ENCODE measurements around the gene CHN1.

CHN1 gene

GRCh38 chr2:174996622-174997021 is 8.6 kb downstream of the CHN1 start:
- no peak for FAIRE-seq
- no peak for TF ChIP-seq POLR2A (IDR thresholded peaks at IDR 0.05; ENCODE audit: low read depth, low read length)
- TF ChIP-seq POLR2AphosphoS5 (IDR thresholded peaks at IDR 0.05; ENCODE audit: low read depth, low read length), result no peak
- no peak for TF ChIP-seq TAF1 (IDR thresholded peaks at IDR 0.05; ENCODE audit: borderline replicate concordance, low read depth, low read length)
- DNase-seq (ENCODE audit: insufficient read length), result no peak

- TF ChIP-seq POLR2AphosphoS5 (IDR thresholded peaks at IDR 0.05; ENCODE audit: low read depth, low read length) (no peak), TAF1 (IDR thresholded peaks at IDR 0.05; ENCODE audit: borderline replicate concordance, low read depth, low read length) (no peak), POLR2A (IDR thresholded peaks at IDR 0.05; ENCODE audit: low read depth, low read length) (no peak)
- FAIRE-seq, result no peak
- DNase-seq (ENCODE audit: insufficient read length), result no peak
These were observed 10.8 kb downstream of the CHN1 start for GRCh38 chr2:174994381-174994780.

GRCh38 chr2:174992886-174993285 is 12.3 kb downstream of the CHN1 start:
- TF ChIP-seq TAF1 (IDR thresholded peaks at IDR 0.05; ENCODE audit: borderline replicate concordance, low read depth, low read length) (no peak), POLR2AphosphoS5 (IDR thresholded peaks at IDR 0.05; ENCODE audit: low read depth, low read length) (no peak), POLR2A (IDR thresholded peaks at IDR 0.05; ENCODE audit: low read depth, low read length) (no peak)
- DNase-seq (ENCODE audit: insufficient read length), result no peak
- no peak for FAIRE-seq

- DNase-seq (ENCODE audit: insufficient read length) (no peak), FAIRE-seq (no peak)
- TF ChIP-seq POLR2A (IDR thresholded peaks at IDR 0.05; ENCODE audit: low read depth, low read length), result no peak
- TF ChIP-seq TAF1 (IDR thresholded peaks at IDR 0.05; ENCODE audit: borderline replicate concordance, low read depth, low read length), result no peak
- no peak for TF ChIP-seq POLR2AphosphoS5 (IDR thresholded peaks at IDR 0.05; ENCODE audit: low read depth, low read length)
These were observed 19.6 kb downstream of the CHN1 start for GRCh38 chr2:174985614-174986013.

- TF ChIP-seq POLR2A (IDR thresholded peaks at IDR 0.05; ENCODE audit: low read depth, low read length), result no peak
- no peak for TF ChIP-seq POLR2AphosphoS5 (IDR thresholded peaks at IDR 0.05; ENCODE audit: low read depth, low read length)
- TF ChIP-seq TAF1 (IDR thresholded peaks at IDR 0.05; ENCODE audit: borderline replicate concordance, low read depth, low read length), result no peak
- FAIRE-seq, result no peak
- no peak for DNase-seq (ENCODE audit: insufficient read length)
These were observed 20.6 kb downstream of the CHN1 start for GRCh38 chr2:174984561-174984960.

- TF ChIP-seq TAF1 (IDR thresholded peaks at IDR 0.05; ENCODE audit: borderline replicate concordance, low read depth, low read length), result no peak
- TF ChIP-seq POLR2A (IDR thresholded peaks at IDR 0.05; ENCODE audit: low read depth, low read length), result no peak
- no peak for TF ChIP-seq POLR2AphosphoS5 (IDR thresholded peaks at IDR 0.05; ENCODE audit: low read depth, low read length)
- FAIRE-seq (no peak), DNase-seq (ENCODE audit: insufficient read length) (no peak)
These were observed 23.9 kb downstream of the CHN1 start for GRCh38 chr2:174981331-174981730.

- TF ChIP-seq TAF1 (IDR thresholded peaks at IDR 0.05; ENCODE audit: borderline replicate concordance, low read depth, low read length) (no peak), POLR2AphosphoS5 (IDR thresholded peaks at IDR 0.05; ENCODE audit: low read depth, low read length) (no peak), POLR2A (IDR thresholded peaks at IDR 0.05; ENCODE audit: low read depth, low read length) (no peak)
- FAIRE-seq (no peak), DNase-seq (ENCODE audit: insufficient read length) (no peak)
These were observed 25.2 kb downstream of the CHN1 start for GRCh38 chr2:174979996-174980395.

- no peak for TF ChIP-seq POLR2A (IDR thresholded peaks at IDR 0.05; ENCODE audit: low read depth, low read length)
- no peak for TF ChIP-seq TAF1 (IDR thresholded peaks at IDR 0.05; ENCODE audit: borderline replicate concordance, low read depth, low read length)
- no peak for TF ChIP-seq POLR2AphosphoS5 (IDR thresholded peaks at IDR 0.05; ENCODE audit: low read depth, low read length)
- no peak for DNase-seq (ENCODE audit: insufficient read length)
- FAIRE-seq, result no peak
These were observed 27.8 kb downstream of the CHN1 start for GRCh38 chr2:174977364-174977763.

GRCh38 chr2:174974131-174974530 is 31.1 kb downstream of the CHN1 start:
- FAIRE-seq (no peak), DNase-seq (ENCODE audit: insufficient read length) (no peak)
- TF ChIP-seq POLR2AphosphoS5 (IDR thresholded peaks at IDR 0.05; ENCODE audit: low read depth, low read length) (no peak), POLR2A (IDR thresholded peaks at IDR 0.05; ENCODE audit: low read depth, low read length) (no peak), TAF1 (IDR thresholded peaks at IDR 0.05; ENCODE audit: borderline replicate concordance, low read depth, low read length) (no peak)

GRCh38 chr2:174972924-174973323 is 32.3 kb downstream of the CHN1 start:
- FAIRE-seq, result no peak
- TF ChIP-seq TAF1 (IDR thresholded peaks at IDR 0.05; ENCODE audit: borderline replicate concordance, low read depth, low read length), result no peak
- TF ChIP-seq POLR2A (IDR thresholded peaks at IDR 0.05; ENCODE audit: low read depth, low read length), result no peak
- no peak for TF ChIP-seq POLR2AphosphoS5 (IDR thresholded peaks at IDR 0.05; ENCODE audit: low read depth, low read length)
- no peak for DNase-seq (ENCODE audit: insufficient read length)

- no peak for FAIRE-seq
These were observed 33.1 kb downstream of the CHN1 start for GRCh38 chr2:174971868-174972781.

GRCh38 chr2:174970092-174970491 is 35.1 kb downstream of the CHN1 start:
- DNase-seq (ENCODE audit: insufficient read length) (no peak), FAIRE-seq (no peak)
- no peak for TF ChIP-seq TAF1 (IDR thresholded peaks at IDR 0.05; ENCODE audit: borderline replicate concordance, low read depth, low read length)
- TF ChIP-seq POLR2AphosphoS5 (IDR thresholded peaks at IDR 0.05; ENCODE audit: low read depth, low read length), result no peak
- TF ChIP-seq POLR2A (IDR thresholded peaks at IDR 0.05; ENCODE audit: low read depth, low read length), result no peak

More at GRCh38 chr2:174971868-174972781, 33.1 kb downstream of the CHN1 start:
- no peak for TF ChIP-seq POLR2AphosphoS5 (IDR thresholded peaks at IDR 0.05; ENCODE audit: low read depth, low read length)
- no peak for TF ChIP-seq POLR2A (IDR thresholded peaks at IDR 0.05; ENCODE audit: low read depth, low read length)
- no peak for TF ChIP-seq TAF1 (IDR thresholded peaks at IDR 0.05; ENCODE audit: borderline replicate concordance, low read depth, low read length)
- DNase-seq (ENCODE audit: insufficient read length), result no peak
